SK-N-SH (cell line): ENCODE measurements around the gene TFDP3. TPM values are rescaled to one million over a fixed set of nuclear protein-coding genes. Genes with fewer than 3 reads are reported as not detected.

Experiments
- CTCF ChIA-PET: fragments of 300-600, 350-600 bp; formaldehyde crosslinking; extraction: SDS; loops from one replicate; lab custom pipeline; 2021; lab: Yijun Ruan, JAX
- POLR2A ChIA-PET: fragments of 350-600 bp; sonication (Branson Sonifier 250); formaldehyde crosslinking; extraction: SDS; loops from one replicate; lab custom pipeline; 2020; ENCODE audit warnings: antibody characterized with exemption, inconsistent platforms; lab: Yijun Ruan, JAX
- DNase-seq: peaks from one replicate; pipeline ENCODE4 v3.0.0; 2012
- H2AFZ ChIP-seq: fragments of 200-600 bp; sonication (generic); 2 replicates; pipeline ENCODE4 v1.8.1; 2016; ENCODE audit warnings: antibody characterized with exemption, mild to moderate bottlenecking, low read depth
- H3F3A ChIP-seq: fragments of 200-600 bp; sonication (generic); replicated peaks from 2 replicates; pipeline ENCODE3; 2016; ENCODE audit warnings: antibody characterized with exemption, mild to moderate bottlenecking; ENCODE audit not compliant: insufficient read depth
- H3K27ac ChIP-seq, 2 experiments: fragments of 200-500 bp in 1 of 2; fragments of 200-600 bp in 1 of 2; sonication (Bioruptor generic) in 1 of 2; sonication (generic), shearing (Covaris generic) in 1 of 2; 2 replicates each; pipeline versions ENCODE4 v1.5.1 to v1.6.1; 2014 to 2016; ENCODE audit warnings: low read depth in 2 of 2, inconsistent platforms in 1 of 2, low read length in 1 of 2, mild to moderate bottlenecking in 1 of 2, mixed read lengths in 1 of 2
- H3K27me3 ChIP-seq: fragments of 200-600 bp; sonication (generic), shearing (Covaris generic); 2 replicates; pipeline ENCODE4 v1.6.1; 2016; ENCODE audit warnings: mixed run types; ENCODE audit not compliant: insufficient read depth
- H3K36me3 ChIP-seq, 2 experiments: fragments of 200-500 bp in 1 of 2; fragments of 200-600 bp in 1 of 2; sonication (Bioruptor generic) in 1 of 2; sonication (generic) in 1 of 2; replicated peaks in 1 of 2; 2 replicates each; pipeline versions ENCODE3 to v1.5.1; 2014 to 2016; ENCODE audit warnings: low read length in 1 of 2, mild to moderate bottlenecking in 1 of 2; ENCODE audit not compliant: insufficient read depth in 2 of 2, control insufficient read depth in 1 of 2
- H3K4me1 ChIP-seq, 2 experiments: fragments of 200-500 bp in 1 of 2; fragments of 200-600 bp in 1 of 2; sonication (Bioruptor generic) in 1 of 2; sonication (generic), shearing (Covaris generic) in 1 of 2; 2 replicates each; pipeline versions ENCODE4 v1.5.1 to v1.6.1; 2014 to 2016; ENCODE audit warnings: low read depth in 1 of 2, low read length in 1 of 2, mixed run types in 1 of 2; ENCODE audit not compliant: insufficient read depth in 2 of 2, control insufficient read depth in 1 of 2
- H3K4me2 ChIP-seq: fragments of 200-600 bp; sonication (generic), shearing (Covaris generic); 2 replicates; pipeline ENCODE4 v1.6.1; 2017; ENCODE audit warnings: mixed run types
- H3K4me3 ChIP-seq, 2 experiments: fragments of 200-500 bp in 1 of 2; fragments of 200-600 bp in 1 of 2; sonication (Bioruptor generic) in 1 of 2; sonication (generic), shearing (Covaris generic) in 1 of 2; 2 replicates each; pipeline versions ENCODE4 v1.5.1 to v1.8.1; 2014 to 2016; ENCODE audit warnings: low read depth in 2 of 2, inconsistent platforms in 1 of 2, low read length in 1 of 2, mild to moderate bottlenecking in 1 of 2, mixed read lengths in 1 of 2, moderate library complexity in 1 of 2
- H3K79me2 ChIP-seq: fragments of 200-600 bp; sonication (generic); 2 replicates; pipeline ENCODE4 v1.8.1; 2017; ENCODE audit warnings: mild to moderate bottlenecking; ENCODE audit not compliant: insufficient read depth
- H3K9ac ChIP-seq: fragments of 200-600 bp; sonication (generic); 2 replicates; pipeline ENCODE4 v1.6.1; 2017; ENCODE audit warnings: mixed run types
- H3K9me2 ChIP-seq: fragments of 200-600 bp; sonication (generic); 2 replicates; pipeline ENCODE4 v1.6.1; 2017; ENCODE audit warnings: mixed run types
- H3K9me3 ChIP-seq: fragments of 200-600 bp; sonication (generic); 2 replicates; pipeline ENCODE4 v1.6.1; 2017; ENCODE audit warnings: mixed run types, mild to moderate bottlenecking, moderate library complexity
- H4K20me1 ChIP-seq: fragments of 200-600 bp; sonication (generic); 2 replicates; pipeline ENCODE4 v1.6.1; 2017; ENCODE audit warnings: mild to moderate bottlenecking, mixed run types; ENCODE audit not compliant: insufficient read depth
- CHD2 ChIP-seq: fragments of 150-350 bp; IDR thresholded peaks from 2 replicates; pipeline ENCODE4 v1.6.1; 2018; ENCODE audit warnings: low read length; ENCODE audit not compliant: partially characterized antibody
- EP300 ChIP-seq, 2 experiments: IDR thresholded peaks; 2 replicates each; pipeline versions ENCODE4 v1.4.0 to v1.6.1; 2012; ENCODE audit warnings: borderline replicate concordance in 1 of 2, low read depth in 1 of 2, low read length in 1 of 2
- GATA2 ChIP-seq: sonication (generic); formaldehyde crosslinking; IDR thresholded peaks from 2 replicates; pipeline ENCODE4 v1.5.0; 2020; ENCODE audit warnings: mild to moderate bottlenecking, missing genetic modification reagents
- JUND ChIP-seq: IDR thresholded peaks from 2 replicates; pipeline ENCODE4 v1.4.0; 2012
- MEF2A ChIP-seq: IDR thresholded peaks from 2 replicates; pipeline ENCODE4 v1.4.0; 2012; ENCODE audit warnings: low read depth, borderline replicate concordance
- NRF1 ChIP-seq: IDR thresholded peaks from 2 replicates; pipeline ENCODE4 v1.6.1; 2012; ENCODE audit warnings: low read depth, mild to moderate bottlenecking, low read length
- POLR2AphosphoS5 ChIP-seq: IDR thresholded peaks from 2 replicates; pipeline ENCODE4 v1.6.1; 2012; ENCODE audit warnings: low read depth, low read length
- RXRA ChIP-seq: IDR thresholded peaks from 2 replicates; pipeline ENCODE4 v1.4.0; 2012; ENCODE audit warnings: low read depth, mild to moderate bottlenecking, borderline replicate concordance
- TEAD4 ChIP-seq: IDR thresholded peaks from 2 replicates; pipeline ENCODE4 v1.4.0; 2012; ENCODE audit warnings: mild to moderate bottlenecking, borderline replicate concordance; ENCODE audit not compliant: insufficient read depth
- USF2 ChIP-seq: fragments of 150-350 bp; IDR thresholded peaks from 2 replicates; pipeline ENCODE4 v1.6.1; 2017; ENCODE audit warnings: antibody characterized with exemption, low read length, low read depth, borderline replicate concordance
- WGBS: methylation state at CpG from one replicate; pipeline ENCODE4 v1.1.6; 2017; ENCODE audit warnings: low lambda C conversion rate; 5-methylcytosine and 5-hydroxymethylcytosine counted together
- polyA plus RNA-seq, 3 experiments: library from polyadenylated mRNA; depleted of rRNA; stranded (reverse); fragments of >200 nt; gene quantifications; 2 replicates each; pipeline ENCODE4 v1.2.3, GENCODE V29; 2012
- TF ChIP-seq, protein P1 (sequence below): IDR thresholded peaks from 2 replicates; pipeline ENCODE4; 2012

The TFDP3 gene
- polyA plus RNA-seq, 1 of the 3 experiments (the other 2 are of a cell fraction): not detected

GRCh38 chrX:133246921-133247320 lies 28.8 kb upstream of the TFDP3 start:
- DNase-seq: no peak
- no peak overlapping the region for H3K4me2 ChIP-seq
- H4K20me1 ChIP-seq: no peaks in the 10 kb centered on the region
- no peak overlapping the region for H3K27ac ChIP-seq
- TF ChIP-seq RXRA (no peak), USF2 (no peak)
- no peaks in the 10 kb centered on the region for H3K9me3 ChIP-seq
- no peaks in the 10 kb centered on the region for H3K36me3 ChIP-seq
- ChIA-PET CTCF (no interaction called here), POLR2A (no interaction called here)
- H2AFZ ChIP-seq: no peak overlapping the region
- H3K27me3 ChIP-seq: no peaks in the 10 kb centered on the region; the same call in 1 of the 2 replicates
- H3F3A ChIP-seq: no peaks in the 10 kb centered on the region
- H3K9ac ChIP-seq: no peak overlapping the region
- H3K4me1 ChIP-seq: no peaks in the 10 kb centered on the region
- no peak overlapping the region for H3K4me3 ChIP-seq
- no peaks in the 10 kb centered on the region for H3K9me2 ChIP-seq
- no peaks in the 10 kb centered on the region for H3K79me2 ChIP-seq

DNA sequence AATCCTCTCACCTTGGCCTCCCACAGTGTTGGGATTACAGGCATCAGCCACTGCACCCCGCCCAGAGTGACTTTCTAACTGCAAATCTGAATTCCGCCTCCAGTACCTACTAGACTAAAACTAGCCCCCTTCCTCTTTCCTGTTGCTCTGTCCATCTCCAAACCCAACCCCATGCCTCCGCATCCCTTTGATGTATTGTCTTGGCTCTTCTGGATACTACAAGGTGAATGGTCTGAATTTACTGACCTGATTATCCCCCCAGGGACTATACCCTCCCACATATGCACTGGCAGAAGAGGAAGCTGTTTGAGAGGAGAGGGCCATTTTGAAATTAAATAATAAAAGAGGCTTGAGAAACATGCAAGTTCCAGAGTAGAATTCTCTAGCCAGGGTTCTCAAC lies 17.7 kb upstream of the TFDP3 start:
- POLR2A ChIA-PET: no interaction called here
- CTCF ChIA-PET: interaction anchor here (0.6 to 1.7 kb wide), 3 partner anchors 13 to 1135 kb away, joined by 3 to 4 read pairs (median 3); no protein-coding TSS in a partner anchor
- WGBS: 6% methylated on average over 3 of the region's 3 CpGs

DNA sequence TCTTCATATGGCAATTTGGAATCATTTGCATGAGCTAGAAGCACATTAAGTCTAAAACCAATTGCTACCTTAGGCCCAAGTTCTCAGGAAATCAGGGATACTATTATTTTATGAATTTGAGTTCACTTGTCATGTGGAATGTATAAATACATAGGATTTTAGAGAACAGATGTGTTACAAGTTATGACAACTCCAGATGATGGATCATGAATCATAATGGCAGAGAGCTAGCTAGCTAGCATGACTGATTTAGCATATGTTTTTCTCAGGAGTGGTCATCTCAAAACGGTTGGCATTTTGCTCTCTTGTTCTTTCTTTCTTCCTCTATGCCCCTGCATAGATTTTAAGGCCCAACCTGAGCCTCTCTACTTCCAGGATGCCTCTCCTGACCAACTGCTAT lies 14.2 kb upstream of the TFDP3 start:
- no peaks in the 10 kb centered on the region for H3K27me3 ChIP-seq
- no peaks in the 10 kb centered on the region for H3K9me3 ChIP-seq
- 0% methylated on average over 1 of the region's 1 CpG for WGBS
- ChIA-PET CTCF (no interaction called here), POLR2A (no interaction called here)
- no peaks in the 10 kb centered on the region for H3K9me2 ChIP-seq
- no peaks in the 10 kb centered on the region for H3K79me2 ChIP-seq
- H3K4me1 ChIP-seq: no peaks in the 10 kb centered on the region
- H3K4me2 ChIP-seq: no peak overlapping the region
- no peaks in the 10 kb centered on the region for H3K36me3 ChIP-seq
- no peak for TF ChIP-seq JUND
- TF ChIP-seq POLR2AphosphoS5: no peak
- no peak for DNase-seq
- H3K27ac ChIP-seq: no peak overlapping the region
- H4K20me1 ChIP-seq: no peaks in the 10 kb centered on the region
- H2AFZ ChIP-seq: no peak overlapping the region
- no peak overlapping the region for H3K9ac ChIP-seq
- H3F3A ChIP-seq: no peaks in the 10 kb centered on the region
- no peak overlapping the region for H3K4me3 ChIP-seq

More for the DNA sequence above, 17.7 kb upstream of the TFDP3 start:
- H3K4me1 ChIP-seq: no peaks in the 10 kb centered on the region
- H2AFZ ChIP-seq: no peak overlapping the region
- no peaks in the 10 kb centered on the region for H3K79me2 ChIP-seq
- no peaks in the 10 kb centered on the region for H3K36me3 ChIP-seq
- no peaks in the 10 kb centered on the region for H3K9me3 ChIP-seq
- H4K20me1 ChIP-seq: no peaks in the 10 kb centered on the region
- no peaks in the 10 kb centered on the region for H3F3A ChIP-seq
- no peak for DNase-seq
- H3K4me3 ChIP-seq: no peak overlapping the region
- H3K27ac ChIP-seq: no peak overlapping the region
- H3K4me2 ChIP-seq: no peak overlapping the region
- H3K27me3 ChIP-seq: no peaks in the 10 kb centered on the region
- no peaks in the 10 kb centered on the region for H3K9me2 ChIP-seq
- H3K9ac ChIP-seq: no peak overlapping the region
- TF ChIP-seq RXRA (no peak), GATA2 (CRISPR knock-in tag) (no peak), JUND (no peak), TEAD4 (no peak), NRF1 (no peak), CHD2 (no peak), EP300 (IDR thresholded peaks at IDR 0.05; ENCODE audit: borderline replicate concordance in 1 of 2, low read depth in 1 of 2, low read length in 1 of 2) (no peak), MEF2A (no peak)
- TF ChIP-seq, protein P1, sequence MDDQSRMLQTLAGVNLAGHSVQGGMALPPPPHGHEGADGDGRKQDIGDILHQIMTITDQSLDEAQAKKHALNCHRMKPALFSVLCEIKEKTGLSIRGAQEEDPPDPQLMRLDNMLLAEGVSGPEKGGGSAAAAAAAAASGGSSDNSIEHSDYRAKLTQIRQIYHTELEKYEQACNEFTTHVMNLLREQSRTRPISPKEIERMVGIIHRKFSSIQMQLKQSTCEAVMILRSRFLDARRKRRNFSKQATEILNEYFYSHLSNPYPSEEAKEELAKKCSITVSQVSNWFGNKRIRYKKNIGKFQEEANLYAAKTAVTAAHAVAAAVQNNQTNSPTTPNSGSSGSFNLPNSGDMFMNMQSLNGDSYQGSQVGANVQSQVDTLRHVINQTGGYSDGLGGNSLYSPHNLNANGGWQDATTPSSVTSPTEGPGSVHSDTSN: no peak
